ENCODE results near the gene FOXL2. TPM values are rescaled to one million over a fixed set of nuclear protein-coding genes. Genes with fewer than 3 reads are reported as not detected.
A peak's percentile ranks its signal among the peaks of the same experiment; 100 is the strongest.

Gene FOXL2
- total and polyA plus RNA-seq, 9 of the 15 experiments (the other 6 are each of a cell fraction or from before 2014, with no cell fraction given) = 0.27 to 22.1 (median 3.2) TPM

GRCh38 chr3:138960417-138960852, 13.5 kb upstream of the FOXL2 start:
- intact Hi-C loops (cut with micrococcal nuclease) (loop anchor here (2.0 kb wide), 1 partner anchor 14 kb away; the partner anchor contains the start of genes FOXL2 and FOXL2NB), in situ Hi-C loops (cut with MboI) (no loop called here)
- H3K9me3 ChIP-seq (replicated peaks; ENCODE audit: control insufficient read depth, insufficient read depth, low read depth, low read length) = peaks cover 3% of the 10 kb centered on the region; the same call in 1 of the 2 replicates
- no peaks in the 10 kb centered on the region for H3K36me3 ChIP-seq (ENCODE audit: control insufficient read depth, insufficient read depth, low read length)
- DNase-seq (ENCODE audit: extremely low read depth in 1 of 4, low spot score in 3 of 4) = no peak
- no peak overlapping the region for H3K27ac ChIP-seq (ENCODE audit: extremely low read depth, low read depth, low read length)
- no TSS peak for BruUV-seq (replicated peaks)
- H3K9me1 ChIP-seq (ENCODE audit: control insufficient read depth, insufficient read depth, low read length) = no peaks in the 10 kb centered on the region
- no peak for ATAC-seq
- H3K27me3 ChIP-seq (ENCODE audit: control insufficient read depth in 2 of 2, insufficient read depth in 2 of 2, low read length in 2 of 2) = peaks cover 2 to 10% of the 10 kb centered on the region in 2 experiments; a peak in 2 of 5 replicates
- no peak overlapping the region for H3K4me2 ChIP-seq (ENCODE audit: insufficient read depth, low read length)
- H3K4me1 ChIP-seq (replicated peaks in 1 of 2; ENCODE audit: control insufficient read depth in 2 of 2, insufficient read depth in 2 of 2, low read length in 2 of 2) = peaks cover 0 to 9% of the 10 kb centered on the region in 2 experiments; a peak in 2 of 5 replicates
- TF ChIP-seq KLF10 (CRISPR knock-in tag; IDR thresholded peaks at IDR 0.05) = no peak
- TF ChIP-seq ZNF699 (CRISPR knock-in tag; IDR thresholded peaks at IDR 0.05; ENCODE audit: insufficient replicate concordance) = no peak
- no peak for TF ChIP-seq PRMT5 (CRISPR knock-in tag; IDR thresholded peaks at IDR 0.05)
- no peak for TF ChIP-seq ZNF263 (CRISPR knock-in tag; IDR thresholded peaks at IDR 0.05; ENCODE audit: borderline replicate concordance)
- no peak for TF ChIP-seq TSHZ1 (CRISPR knock-in tag; IDR thresholded peaks at IDR 0.05)
- no peak for TF ChIP-seq CXXC5 (CRISPR knock-in tag; IDR thresholded peaks at IDR 0.05)
- TF ChIP-seq ZNF785 (CRISPR knock-in tag; IDR thresholded peaks at IDR 0.05) = no peak
- H3K9ac ChIP-seq (ENCODE audit: insufficient read depth in 1 of 2, low read depth in 2 of 2, low read length in 2 of 2) = no peak overlapping the region; a peak in 1 of 4 replicates
- no peak for FAIRE-seq
- CTCF ChIA-PET (ENCODE audit: low intra/inter-chr PET ratio) = interaction anchor here (0.7 kb wide), 1 partner anchor 26 kb away, joined by 3 read pairs; no protein-coding TSS in a partner anchor
- H3K4me3 ChIP-seq = no peak overlapping the region
- no peaks in the 10 kb centered on the region for H4K20me1 ChIP-seq (replicated peaks; ENCODE audit: control insufficient read depth, insufficient read depth, low read length)
- H3K79me2 ChIP-seq (ENCODE audit: control insufficient read depth, insufficient read depth, low read length) = no peaks in the 10 kb centered on the region
- WGBS (ENCODE audit: insufficient coverage, low coverage, missing lambda C conversion rate) = 44% methylated on average over 35 of the region's 36 CpGs
- H2AFZ ChIP-seq (ENCODE audit: low read depth, low read length) = 0 out of 2 replicates have a peak overlapping the region, but pooled peaks have one; percentile 9
- POLR2A ChIA-PET = interaction anchor here (0.7 to 1.1 kb wide), 3 partner anchors 9 to 18 kb away, joined by 3 to 4 read pairs (median 4); no protein-coding TSS in a partner anchor
